Panc1 (cell line): ENCODE data around the gene THPO. TPM values are rescaled to one million over a fixed set of nuclear protein-coding genes. Genes with fewer than 3 reads are reported as not detected.
A peak's percentile ranks its signal among the peaks of the same experiment; 100 is the strongest.

Experiments used
- ATAC-seq: fragments of 200-7000 bp; cut with Tn5 transposase; 2 replicates; pipeline ENCODE4 v1.9.1; 2020; ENCODE audit warnings: mild to moderate bottlenecking, moderate library complexity
- BruUV-seq: library from RNA; stranded (reverse); fragments of 400-500 nt; replicated peaks from 2 replicates; lab custom pipeline; 2021; lab: Mats Ljungman, UMichigan
- CTCF ChIA-PET: fragments of 300-600 bp; sonication (Branson Sonifier 250); formaldehyde crosslinking; loops from one replicate; lab custom pipeline; 2022; ENCODE audit warnings: antibody characterized with exemption; lab: Charles Lee
- POLR2A ChIA-PET: fragments of 300-600 bp; sonication (Branson Sonifier 250); formaldehyde crosslinking; loops from one replicate; lab custom pipeline; 2022; ENCODE audit warnings: antibody characterized with exemption; lab: Charles Lee
- DNase-seq: peaks from one replicate; pipeline ENCODE4 v3.0.0-alpha.2; 2010; ENCODE audit warnings: low read depth, low spot score
- H3K27ac ChIP-seq: 2 replicates; pipeline ENCODE4 v1.5.1; 2011; ENCODE audit warnings: mild to moderate bottlenecking, low read length, inconsistent platforms
- H3K27me3 ChIP-seq: fragments of 200-500 bp; sonication (Bioruptor generic); 2 replicates; pipeline ENCODE4 v1.6.0; 2014; ENCODE audit warnings: low read length, inconsistent platforms; ENCODE audit not compliant: control insufficient read depth, insufficient read depth
- H3K36me3 ChIP-seq: fragments of 200-500 bp; sonication (Bioruptor generic); 2 replicates; pipeline ENCODE4 v1.5.1; 2014; ENCODE audit warnings: inconsistent platforms, mild to moderate bottlenecking, low read length, moderate library complexity; ENCODE audit not compliant: control insufficient read depth, insufficient read depth
- H3K4me1 ChIP-seq: 2 replicates; pipeline ENCODE4 v1.5.1; 2011; ENCODE audit warnings: inconsistent platforms, mild to moderate bottlenecking, low read length, moderate library complexity; ENCODE audit not compliant: control insufficient read depth, insufficient read depth
- H3K4me3 ChIP-seq, 2 experiments: 2 replicates each; pipeline ENCODE4 v1.5.1; 2011 to 2012; ENCODE audit warnings: low read depth in 2 of 2, low read length in 2 of 2, mild to moderate bottlenecking in 2 of 2, inconsistent platforms in 1 of 2, moderate library complexity in 1 of 2
- H3K9me3 ChIP-seq: fragments of 200-500 bp; sonication (Bioruptor generic); 2 replicates; pipeline ENCODE4 v1.5.1; 2014; ENCODE audit warnings: low read depth, mild to moderate bottlenecking, inconsistent platforms, low read length, moderate library complexity; ENCODE audit not compliant: control insufficient read depth, insufficient read depth
- POLR2AphosphoS5 ChIP-seq: IDR thresholded peaks from 2 replicates; pipeline ENCODE4 v1.6.1; 2012; ENCODE audit warnings: mild to moderate bottlenecking, low read depth, low read length, moderate library complexity
- SIN3A ChIP-seq: IDR thresholded peaks from 2 replicates; pipeline ENCODE4 v1.6.1; 2012; ENCODE audit warnings: low read depth, mild to moderate bottlenecking, low read length, moderate library complexity, borderline replicate concordance; ENCODE audit not compliant: insufficient read depth
- TCF7L2 ChIP-seq: IDR thresholded peaks from 2 replicates; pipeline ENCODE4 v1.6.1; 2011; ENCODE audit warnings: mild to moderate bottlenecking, low read depth, low read length, inconsistent platforms
- in situ Hi-C: cut with HindIII; loops from 2 replicates; pipeline ENCODE4 v1.10.0; 2016; ENCODE audit warnings: low sequenced_read_pairs, low pct_unique_long_range_greater_than_20kb
- intact Hi-C: fragments of 100-400 bp; cut with micrococcal nuclease; formaldehyde crosslinking; loops from one replicate; pipeline ENCODE4 v1.10.0; 2022; ENCODE audit not compliant: unreplicated experiment
- total RNA-seq: library from RNA; stranded (reverse); gene quantifications from one replicate; pipeline ENCODE4 v1.2.1, GENCODE V29; 2021; ENCODE audit not compliant: unreplicated experiment
- TF ChIP-seq, protein P1 (sequence below): fragments of 450-650 bp; IDR thresholded peaks from 2 replicates; pipeline ENCODE4 v1.5.1; 2017; ENCODE audit warnings: mild to moderate bottlenecking
- TF ChIP-seq, protein P2 (sequence below), 2 experiments: IDR thresholded peaks; 2 replicates each; pipeline ENCODE4 v1.6.1; 2011 to 2012; ENCODE audit warnings: low read depth in 2 of 2, control low read depth in 1 of 2, low read length in 1 of 2, mild to moderate bottlenecking in 1 of 2, moderate library complexity in 1 of 2; ENCODE audit not compliant: insufficient read depth in 1 of 2

The THPO gene
- total RNA-seq, 1 experiment from 2014 or later = not detected

DNA sequence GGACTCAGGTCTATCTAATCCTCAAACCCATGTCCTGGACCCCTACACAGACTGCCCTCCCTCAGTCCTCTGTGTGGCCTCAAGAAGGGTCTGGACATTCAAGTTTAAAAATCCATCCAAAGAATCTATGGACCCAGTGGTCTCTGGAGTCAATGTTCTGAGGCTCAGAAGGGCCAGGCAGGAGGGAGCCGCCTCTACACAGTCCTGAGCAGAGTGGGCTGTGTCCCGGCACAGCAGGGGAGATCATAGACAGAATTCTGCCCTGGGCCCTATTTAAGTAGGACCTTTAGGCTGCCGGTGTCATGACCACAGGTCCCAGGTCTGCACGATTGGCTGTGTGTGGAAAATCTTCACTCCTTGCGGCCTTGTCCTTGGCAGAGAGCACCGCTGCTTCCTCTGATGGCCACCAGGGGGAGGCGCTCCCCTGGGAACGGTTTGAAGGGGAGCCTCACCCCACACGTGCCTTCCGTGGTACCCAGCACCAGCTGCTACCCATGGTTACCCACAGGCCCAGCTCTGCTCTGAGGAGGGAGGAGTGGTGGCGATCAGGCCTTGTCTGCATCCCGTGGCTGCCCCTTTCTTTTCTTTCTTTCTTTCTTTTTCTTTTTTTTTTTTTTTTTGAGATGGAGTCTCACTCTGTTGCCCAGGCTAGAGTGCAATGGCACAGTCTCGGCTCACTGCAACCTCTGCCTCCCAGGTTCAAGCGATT is 39.8 kb upstream of the THPO start:
- CTCF ChIA-PET = interaction anchor here (0.6 to 1.5 kb wide), 2 partner anchors 96 to 259 kb away, joined by 5 to 6 read pairs; no protein-coding TSS in a partner anchor
- intact Hi-C loops = loop anchor here (1.0 to 2.0 kb wide), 3 partner anchors 51 to 127 kb away; no protein-coding TSS in a partner anchor
- Histone ChIP-seq H3K4me1 (no peaks in the 10 kb centered on the region), H3K9me3 (peaks cover 3% of the 10 kb centered on the region; the same call in 1 of the 2 replicates), H3K36me3 (no peaks in the 10 kb centered on the region), H3K4me3 (no peak overlapping the region), H3K27me3 (no peaks in the 10 kb centered on the region), H3K27ac (no peak overlapping the region)
- POLR2A ChIA-PET = no interaction called here
- peak; percentile 22 for DNase-seq
- in situ Hi-C loops = no loop called here
- BruUV-seq = no TSS peak
- TF ChIP-seq, protein P1, sequence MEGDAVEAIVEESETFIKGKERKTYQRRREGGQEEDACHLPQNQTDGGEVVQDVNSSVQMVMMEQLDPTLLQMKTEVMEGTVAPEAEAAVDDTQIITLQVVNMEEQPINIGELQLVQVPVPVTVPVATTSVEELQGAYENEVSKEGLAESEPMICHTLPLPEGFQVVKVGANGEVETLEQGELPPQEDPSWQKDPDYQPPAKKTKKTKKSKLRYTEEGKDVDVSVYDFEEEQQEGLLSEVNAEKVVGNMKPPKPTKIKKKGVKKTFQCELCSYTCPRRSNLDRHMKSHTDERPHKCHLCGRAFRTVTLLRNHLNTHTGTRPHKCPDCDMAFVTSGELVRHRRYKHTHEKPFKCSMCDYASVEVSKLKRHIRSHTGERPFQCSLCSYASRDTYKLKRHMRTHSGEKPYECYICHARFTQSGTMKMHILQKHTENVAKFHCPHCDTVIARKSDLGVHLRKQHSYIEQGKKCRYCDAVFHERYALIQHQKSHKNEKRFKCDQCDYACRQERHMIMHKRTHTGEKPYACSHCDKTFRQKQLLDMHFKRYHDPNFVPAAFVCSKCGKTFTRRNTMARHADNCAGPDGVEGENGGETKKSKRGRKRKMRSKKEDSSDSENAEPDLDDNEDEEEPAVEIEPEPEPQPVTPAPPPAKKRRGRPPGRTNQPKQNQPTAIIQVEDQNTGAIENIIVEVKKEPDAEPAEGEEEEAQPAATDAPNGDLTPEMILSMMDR = peak; percentile 98
- TF ChIP-seq SIN3A (no peak), TCF7L2 (no peak)
- ATAC-seq = peak; percentile 93

DNA sequence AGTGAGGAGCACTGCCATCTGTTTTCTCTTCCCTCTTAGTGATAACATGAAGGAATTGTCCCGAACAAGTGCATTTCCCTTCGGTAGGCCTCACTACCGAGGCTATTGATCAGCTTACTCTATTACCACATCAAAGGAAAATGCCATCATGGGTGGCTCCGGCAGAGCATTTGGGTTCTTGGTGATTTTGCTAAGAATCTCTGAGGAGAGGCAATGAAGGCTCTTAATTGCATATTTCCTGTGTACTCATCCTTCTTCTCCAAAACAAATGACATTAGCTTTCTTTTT is 37.1 kb upstream of the THPO start:
- in situ Hi-C loops = no loop called here
- H3K4me3 ChIP-seq = no peak overlapping the region
- no peaks in the 10 kb centered on the region for H3K27me3 ChIP-seq
- H3K27ac ChIP-seq = no peak overlapping the region
- intact Hi-C loops = no loop called here
- no peaks in the 10 kb centered on the region for H3K36me3 ChIP-seq
- ChIA-PET CTCF (no interaction called here), POLR2A (no interaction called here)
- TF ChIP-seq TCF7L2 (no peak), POLR2AphosphoS5 (no peak), SIN3A (no peak)
- TF ChIP-seq, protein P2, sequence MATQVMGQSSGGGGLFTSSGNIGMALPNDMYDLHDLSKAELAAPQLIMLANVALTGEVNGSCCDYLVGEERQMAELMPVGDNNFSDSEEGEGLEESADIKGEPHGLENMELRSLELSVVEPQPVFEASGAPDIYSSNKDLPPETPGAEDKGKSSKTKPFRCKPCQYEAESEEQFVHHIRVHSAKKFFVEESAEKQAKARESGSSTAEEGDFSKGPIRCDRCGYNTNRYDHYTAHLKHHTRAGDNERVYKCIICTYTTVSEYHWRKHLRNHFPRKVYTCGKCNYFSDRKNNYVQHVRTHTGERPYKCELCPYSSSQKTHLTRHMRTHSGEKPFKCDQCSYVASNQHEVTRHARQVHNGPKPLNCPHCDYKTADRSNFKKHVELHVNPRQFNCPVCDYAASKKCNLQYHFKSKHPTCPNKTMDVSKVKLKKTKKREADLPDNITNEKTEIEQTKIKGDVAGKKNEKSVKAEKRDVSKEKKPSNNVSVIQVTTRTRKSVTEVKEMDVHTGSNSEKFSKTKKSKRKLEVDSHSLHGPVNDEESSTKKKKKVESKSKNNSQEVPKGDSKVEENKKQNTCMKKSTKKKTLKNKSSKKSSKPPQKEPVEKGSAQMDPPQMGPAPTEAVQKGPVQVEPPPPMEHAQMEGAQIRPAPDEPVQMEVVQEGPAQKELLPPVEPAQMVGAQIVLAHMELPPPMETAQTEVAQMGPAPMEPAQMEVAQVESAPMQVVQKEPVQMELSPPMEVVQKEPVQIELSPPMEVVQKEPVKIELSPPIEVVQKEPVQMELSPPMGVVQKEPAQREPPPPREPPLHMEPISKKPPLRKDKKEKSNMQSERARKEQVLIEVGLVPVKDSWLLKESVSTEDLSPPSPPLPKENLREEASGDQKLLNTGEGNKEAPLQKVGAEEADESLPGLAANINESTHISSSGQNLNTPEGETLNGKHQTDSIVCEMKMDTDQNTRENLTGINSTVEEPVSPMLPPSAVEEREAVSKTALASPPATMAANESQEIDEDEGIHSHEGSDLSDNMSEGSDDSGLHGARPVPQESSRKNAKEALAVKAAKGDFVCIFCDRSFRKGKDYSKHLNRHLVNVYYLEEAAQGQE (IDR thresholded peaks at IDR 0.05; ENCODE audit: insufficient read depth in 1 of 2, low read depth in 2 of 2, low read length in 1 of 2) = no peak
- TF ChIP-seq, protein P1 = no peak
- BruUV-seq = no TSS peak
- DNase-seq = no peak
- ATAC-seq = no peak
- H3K9me3 ChIP-seq = no peaks in the 10 kb centered on the region
- H3K4me1 ChIP-seq = no peaks in the 10 kb centered on the region
